ENCODE data around the gene SVBP. TPM values are rescaled to one million over a fixed set of nuclear protein-coding genes. Genes with fewer than 3 reads are reported as not detected.
"Not testable (repeated sequence)": the region's sequence is repeated elsewhere in the genome, so short reads cannot be mapped to it uniquely, and the experiment has no call there.

SVBP gene, protein sequence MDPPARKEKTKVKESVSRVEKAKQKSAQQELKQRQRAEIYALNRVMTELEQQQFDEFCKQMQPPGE
- 10 to 100 TPM; 19.1 to 39.5 (median 23.1) TPM for total RNA-seq

- TF ChIP-seq CTCF (IDR thresholded peaks at IDR 0.05) (no peak), POLR2AphosphoS5 (IDR thresholded peaks at IDR 0.05) (peak; percentile 52 to 78), EP300 (IDR thresholded peaks at IDR 0.05) (no peak), POLR2A (IDR thresholded peaks at IDR 0.05; ENCODE audit: low read depth) (no peak)
- Histone ChIP-seq H3K9me3 (no peaks in the 10 kb centered on the region), H3K4me3 (peak within 1 kb of the TSS; percentile 69 to 88 (median 77)), H3K27ac (replicated peaks in 1 of 4) (peak within 1 kb of the TSS; percentile 95 to 98 (median 97)), H3K4me1 (peaks cover 14 to 32% (median 28%) of the 10 kb centered on the region in 4 donors), H3K27me3 (no peaks in the 10 kb centered on the region), H3K36me3 (peaks cover 0 to 8% (median 3%) of the 10 kb centered on the region in 4 donors)
- intact Hi-C loops (cut with DNase I), result loop anchor here (2.0 to 5.0 kb wide), 2 partner anchors 30 to 50 kb away; partner anchors contain the start of genes C1orf50, P3H1 and ZNF691
- WGBS, result 3% methylated on average over 18 of the region's 66 CpGs
- DNase-seq (ENCODE audit: extremely low spot score), result peak; percentile 97
These were observed at the start of gene SVBP, which contains the start of gene ERMAP for GRCh38 chr1:42816585-42817439. SVBP (minus strand) TSS chr1:42817397; CDS start chr1:42816544, 853 bp downstream. ERMAP (plus strand) TSS chr1:42817122; CDS start chr1:42830449, 13,327 bp downstream.

DNA sequence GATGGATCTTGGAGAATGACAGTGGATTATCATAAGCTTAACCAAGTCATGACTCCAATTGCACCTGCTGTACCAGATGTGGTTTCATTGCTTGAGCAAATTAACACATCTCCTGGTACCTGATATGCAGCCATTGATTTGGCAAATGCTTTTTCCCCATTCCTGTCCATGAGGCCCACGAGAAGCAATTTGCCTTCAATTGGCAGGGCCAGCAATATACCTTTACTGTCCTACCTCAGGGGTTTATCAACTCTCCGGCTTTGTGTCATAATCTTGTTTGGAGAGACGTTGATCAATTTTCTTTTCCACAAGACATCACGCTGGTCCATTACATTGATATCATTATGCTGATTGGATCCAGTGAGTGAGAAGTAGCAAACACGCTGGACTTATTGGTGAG, 49.4 kb upstream of the SVBP start:
- Histone ChIP-seq H3K4me3 (no peak overlapping the region), H3K27me3 (peaks cover 0 to 17% (median 0%) of the 10 kb centered on the region in 4 donors), H3K27ac (replicated peaks in 1 of 4) (no peak overlapping the region), H3K4me1 (no peaks in the 10 kb centered on the region), H3K36me3 (no peaks in the 10 kb centered on the region), H3K9me3 (no peaks in the 10 kb centered on the region)
- no peak for DNase-seq (ENCODE audit: extremely low spot score)
- WGBS, result 90% methylated on average over 5 of the region's 5 CpGs
- no peak for TF ChIP-seq POLR2AphosphoS5 (IDR thresholded peaks at IDR 0.05)
- no peak for TF ChIP-seq CTCF (IDR thresholded peaks at IDR 0.05)
- no peak for TF ChIP-seq POLR2A (IDR thresholded peaks at IDR 0.05; ENCODE audit: low read depth)
- no peak for TF ChIP-seq EP300 (IDR thresholded peaks at IDR 0.05)
- intact Hi-C loops (cut with DNase I), result no loop called here

DNA sequence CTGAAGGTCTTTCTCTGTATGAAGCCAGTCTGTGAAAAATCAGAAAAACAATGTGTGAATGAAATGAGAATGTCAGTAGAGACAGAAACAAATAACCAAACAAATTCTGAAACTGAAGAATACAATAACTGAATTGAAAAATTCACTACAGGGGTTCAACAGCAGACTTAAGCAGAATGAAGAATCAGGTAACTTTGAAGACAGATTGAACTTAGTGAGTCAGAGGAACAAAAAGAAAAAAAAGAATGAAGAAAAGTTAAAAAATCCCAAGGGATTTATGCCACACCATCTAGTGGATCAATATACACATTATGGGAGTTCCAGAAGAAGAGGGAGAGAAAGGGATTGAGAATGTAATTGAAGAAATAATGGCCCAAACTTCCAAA, 43.8 kb upstream of the SVBP start:
- intact Hi-C loops (cut with DNase I), result no loop called here
- no peaks in the 10 kb centered on the region for H3K36me3 ChIP-seq

DNA sequence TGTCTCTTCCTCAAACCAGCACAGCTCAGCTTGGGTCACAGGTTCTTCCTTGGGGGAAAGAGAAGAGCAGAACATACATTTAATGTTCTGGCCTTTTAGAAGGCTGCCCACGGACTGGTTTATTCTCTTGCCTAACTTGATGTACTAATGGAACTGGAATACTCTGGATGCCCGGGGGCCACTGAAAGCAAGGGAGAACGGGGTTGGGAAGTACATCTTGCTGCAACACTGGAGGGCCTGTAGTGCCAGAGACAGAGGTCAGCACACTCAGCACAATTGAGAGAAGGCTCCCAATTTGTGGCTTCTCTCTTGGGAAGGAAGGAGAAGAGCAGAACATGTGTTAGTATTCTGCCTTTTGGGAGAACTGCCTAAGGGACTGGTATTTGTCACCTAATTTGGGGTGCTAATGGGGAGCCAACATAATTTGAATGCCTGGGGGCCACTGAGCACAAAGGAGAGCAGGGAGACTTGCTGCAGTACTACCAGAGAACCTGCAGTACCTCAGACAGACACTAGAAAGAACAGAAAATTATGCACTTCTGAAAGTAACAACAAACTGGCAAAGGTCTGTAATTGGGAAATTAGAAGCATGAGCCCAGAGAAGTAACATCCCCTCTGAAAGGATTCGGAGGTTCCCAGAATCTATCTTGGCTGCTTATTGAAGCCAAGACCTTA, 43.3 kb upstream of the SVBP start:
- no peak overlapping the region for H3K27ac ChIP-seq (replicated peaks in 1 of 4)
- no peaks in the 10 kb centered on the region for H3K4me1 ChIP-seq
- no peaks in the 10 kb centered on the region for H3K36me3 ChIP-seq
- peaks cover 0 to 19% (median 0%) of the 10 kb centered on the region in 4 donors for H3K27me3 ChIP-seq
- 87% methylated on average over 4 of the region's 4 CpGs for WGBS
- intact Hi-C loops (cut with DNase I), result no loop called here
- no peaks in the 10 kb centered on the region for H3K9me3 ChIP-seq
- no peak for DNase-seq (ENCODE audit: extremely low spot score)
- no peak for TF ChIP-seq CTCF (IDR thresholded peaks at IDR 0.05)
- TF ChIP-seq POLR2AphosphoS5 (IDR thresholded peaks at IDR 0.05), result no peak
- no peak for TF ChIP-seq POLR2A (IDR thresholded peaks at IDR 0.05; ENCODE audit: low read depth)
- TF ChIP-seq EP300 (IDR thresholded peaks at IDR 0.05), result no peak
- no peak overlapping the region for H3K4me3 ChIP-seq

More for the DNA sequence above, 43.8 kb upstream of the SVBP start:
- no peak overlapping the region for H3K4me3 ChIP-seq
- DNase-seq (ENCODE audit: extremely low spot score), result no peak
- H3K27me3 ChIP-seq, result peaks cover 0 to 19% (median 0%) of the 10 kb centered on the region in 4 donors
- H3K27ac ChIP-seq (replicated peaks in 1 of 4), result no peak overlapping the region
- H3K9me3 ChIP-seq, result no peaks in the 10 kb centered on the region
- no peaks in the 10 kb centered on the region for H3K4me1 ChIP-seq
- TF ChIP-seq EP300 (IDR thresholded peaks at IDR 0.05) (no peak), CTCF (IDR thresholded peaks at IDR 0.05) (no peak), POLR2A (IDR thresholded peaks at IDR 0.05; ENCODE audit: low read depth) (no peak), POLR2AphosphoS5 (IDR thresholded peaks at IDR 0.05) (no peak)

DNA sequence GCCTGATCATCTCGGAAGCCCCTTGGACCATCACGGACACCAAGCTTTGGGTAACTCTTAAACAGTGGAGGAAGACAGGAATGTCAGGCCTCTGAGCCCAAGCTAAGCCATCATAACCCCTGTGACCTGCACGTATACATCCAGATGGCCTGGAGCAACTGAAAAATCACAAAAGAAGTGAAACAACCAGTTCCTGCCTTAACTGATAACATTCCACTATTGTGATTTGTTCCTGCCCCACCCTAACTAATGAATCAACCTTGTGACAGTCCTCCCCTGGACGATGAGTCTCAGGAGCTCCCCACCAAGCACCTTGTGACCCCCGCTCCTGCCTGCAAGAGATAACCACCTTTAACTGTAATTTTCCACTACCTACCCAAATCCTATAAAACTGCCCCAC, 42.2 kb upstream of the SVBP start:
- 72% methylated on average over 5 of the region's 5 CpGs for WGBS

DNA sequence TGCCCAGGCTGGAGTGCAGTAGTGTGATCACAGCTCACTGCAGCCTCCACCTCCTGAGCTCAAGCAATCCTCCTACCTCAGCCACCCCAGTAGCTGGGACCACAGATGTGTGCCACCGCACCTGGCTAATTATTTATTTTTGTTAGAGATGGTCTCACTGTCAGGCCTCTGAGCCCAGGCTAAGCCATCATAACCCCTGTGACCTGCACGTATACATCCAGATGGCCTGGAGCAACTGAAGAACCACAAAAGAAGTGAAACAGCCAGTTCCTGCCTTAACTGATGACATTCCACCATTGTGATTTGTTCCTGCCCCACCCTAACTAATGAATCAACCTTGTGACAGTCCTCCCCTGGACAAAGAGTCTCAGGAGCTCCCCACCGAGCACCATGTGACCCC, 39.4 kb upstream of the SVBP start:
- H3K36me3 ChIP-seq, result peaks cover 2 to 13% (median 6%) of the 10 kb centered on the region in 4 donors
- H3K4me1 ChIP-seq; intact Hi-C loops (cut with DNase I); H3K27ac ChIP-seq (replicated peaks in 1 of 4); H3K4me3 ChIP-seq; H3K9me3 ChIP-seq; DNase-seq (ENCODE audit: extremely low spot score); H3K27me3 ChIP-seq: not testable (repeated sequence)
- WGBS, result 100% methylated on average over 2 of the region's 3 CpGs

More for the DNA sequence above, 42.2 kb upstream of the SVBP start:
- intact Hi-C loops (cut with DNase I); H3K4me3 ChIP-seq; H3K4me1 ChIP-seq; H3K36me3 ChIP-seq; H3K27ac ChIP-seq (replicated peaks in 1 of 4); DNase-seq (ENCODE audit: extremely low spot score); H3K9me3 ChIP-seq: not testable (repeated sequence)
- H3K27me3 ChIP-seq, result peaks cover 0 to 19% (median 0%) of the 10 kb centered on the region in 4 donors
